Mononuclear cell (primary cell): ENCODE measurements around the gene ATP5F1B. TPM values are rescaled to one million over a fixed set of nuclear protein-coding genes. Genes with fewer than 3 reads are reported as not detected.

ENCODE experiments used
- H3K27me3 ChIP-seq: 2 replicates; pipeline ENCODE4 v1.6.0; 2011; ENCODE audit warnings: low read length, control low read depth; ENCODE audit not compliant: insufficient read depth
- H3K4me1 ChIP-seq: 2 replicates; pipeline ENCODE4 v1.5.1; 2011; ENCODE audit warnings: mild to moderate bottlenecking, low read length, control low read depth; ENCODE audit not compliant: insufficient read depth
- H3K4me3 ChIP-seq: 2 replicates; pipeline ENCODE4 v1.5.1; 2011; ENCODE audit warnings: mild to moderate bottlenecking, low read length, moderate library complexity
- H3K9me3 ChIP-seq: 2 replicates; pipeline ENCODE4 v1.5.1; 2011; ENCODE audit warnings: low read depth, mild to moderate bottlenecking, control low read depth, low read length
- total RNA-seq: library from RNA; depleted of rRNA; stranded (reverse); fragments of >200 nt; gene quantifications from one replicate; pipeline ENCODE4 v1.2.3, GENCODE V29; 2012

The ATP5F1B gene
- total RNA-seq, result 253 TPM

GRCh38 chr12:56645717-56646446, at the start of gene ATP5F1B:
ATP5F1B (minus strand) TSS chr12:56645984; CDS start chr12:56645963, 21 bp downstream.
- Histone ChIP-seq H3K9me3 (no peaks in the 10 kb centered on the region), H3K4me3 (peak within 1 kb of the TSS; percentile 95), H3K4me1 (peaks cover 36% of the 10 kb centered on the region), H3K27me3 (no peaks in the 10 kb centered on the region)

- Histone ChIP-seq H3K4me3 (no peak overlapping the region), H3K4me1 (peaks cover 21% of the 10 kb centered on the region), H3K27me3 (no peaks in the 10 kb centered on the region), H3K9me3 (no peaks in the 10 kb centered on the region)
Measured at GRCh38 chr12:56694161-56694560, 48.4 kb upstream of the ATP5F1B start.

GRCh38 chr12:56688846-56689109, 43.0 kb upstream of the ATP5F1B start:
- peaks cover 49% of the 10 kb centered on the region for H3K4me1 ChIP-seq
- H3K9me3 ChIP-seq, result no peaks in the 10 kb centered on the region
- no peaks in the 10 kb centered on the region for H3K27me3 ChIP-seq
- H3K4me3 ChIP-seq, result peak overlapping the region; percentile 100

- Histone ChIP-seq H3K27me3 (no peaks in the 10 kb centered on the region), H3K4me3 (peak within 1 kb of the TSS; percentile 100), H3K9me3 (no peaks in the 10 kb centered on the region), H3K4me1 (peaks cover 54% of the 10 kb centered on the region)
Measured at GRCh38 chr12:56688129-56688845, 42.5 kb upstream of the ATP5F1B start, which contains the start of gene PTGES3. PTGES3 (minus strand) TSS chr12:56688284; CDS start chr12:56687999, 285 bp downstream.

GRCh38 chr12:56687223-56688128, 41.7 kb upstream of the ATP5F1B start:
- H3K4me1 ChIP-seq, result peaks cover 62% of the 10 kb centered on the region
- H3K9me3 ChIP-seq, result no peaks in the 10 kb centered on the region
- peak overlapping the region; percentile 100 for H3K4me3 ChIP-seq
- no peaks in the 10 kb centered on the region for H3K27me3 ChIP-seq

- Histone ChIP-seq H3K27me3 (no peaks in the 10 kb centered on the region), H3K4me1 (peaks cover 80% of the 10 kb centered on the region), H3K4me3 (peak overlapping the region; percentile 20), H3K9me3 (no peaks in the 10 kb centered on the region)
Measured at GRCh38 chr12:56684745-56685359, 39.1 kb upstream of the ATP5F1B start.

- H3K4me1 ChIP-seq, result peaks cover 79% of the 10 kb centered on the region
- no peak overlapping the region for H3K4me3 ChIP-seq
- H3K27me3 ChIP-seq, result no peaks in the 10 kb centered on the region
- H3K9me3 ChIP-seq, result no peaks in the 10 kb centered on the region
Measured at GRCh38 chr12:56682323-56682722, 36.5 kb upstream of the ATP5F1B start.

GRCh38 chr12:56679883-56680575, 34.2 kb upstream of the ATP5F1B start:
- no peak overlapping the region for H3K4me3 ChIP-seq
- H3K9me3 ChIP-seq, result no peaks in the 10 kb centered on the region
- H3K27me3 ChIP-seq, result no peaks in the 10 kb centered on the region
- H3K4me1 ChIP-seq, result peaks cover 74% of the 10 kb centered on the region

GRCh38 chr12:56678852-56679251, 33.1 kb upstream of the ATP5F1B start:
- H3K4me3 ChIP-seq, result no peak overlapping the region
- H3K4me1 ChIP-seq, result peaks cover 62% of the 10 kb centered on the region
- H3K9me3 ChIP-seq, result no peaks in the 10 kb centered on the region
- H3K27me3 ChIP-seq, result no peaks in the 10 kb centered on the region

GRCh38 chr12:56677680-56678079, 31.9 kb upstream of the ATP5F1B start:
- no peaks in the 10 kb centered on the region for H3K27me3 ChIP-seq
- H3K4me1 ChIP-seq, result peaks cover 50% of the 10 kb centered on the region
- H3K9me3 ChIP-seq, result no peaks in the 10 kb centered on the region
- no peak overlapping the region for H3K4me3 ChIP-seq

- Histone ChIP-seq H3K27me3 (no peaks in the 10 kb centered on the region), H3K4me1 (peaks cover 44% of the 10 kb centered on the region), H3K9me3 (no peaks in the 10 kb centered on the region), H3K4me3 (no peak overlapping the region)
Measured at GRCh38 chr12:56676851-56677580, 31.2 kb upstream of the ATP5F1B start.

GRCh38 chr12:56671608-56672007, 25.8 kb upstream of the ATP5F1B start:
- Histone ChIP-seq H3K27me3 (no peaks in the 10 kb centered on the region), H3K4me3 (no peak overlapping the region), H3K4me1 (peaks cover 6% of the 10 kb centered on the region), H3K9me3 (no peaks in the 10 kb centered on the region)

- Histone ChIP-seq H3K4me1 (peaks cover 3% of the 10 kb centered on the region), H3K27me3 (no peaks in the 10 kb centered on the region), H3K4me3 (no peak overlapping the region), H3K9me3 (no peaks in the 10 kb centered on the region)
Measured at GRCh38 chr12:56670836-56671235, 25.1 kb upstream of the ATP5F1B start.

- H3K4me1 ChIP-seq, result no peaks in the 10 kb centered on the region
- H3K9me3 ChIP-seq, result no peaks in the 10 kb centered on the region
- H3K27me3 ChIP-seq, result no peaks in the 10 kb centered on the region
- no peak overlapping the region for H3K4me3 ChIP-seq
Measured at GRCh38 chr12:56668197-56668457, 22.3 kb upstream of the ATP5F1B start.
